ENCODE results near the gene LY86. TPM values are rescaled to one million over a fixed set of nuclear protein-coding genes. Genes with fewer than 3 reads are reported as not detected.

Gene LY86
- total and polyA plus RNA-seq, 10 of the 15 experiments (the other 5 are each of a cell fraction or from before 2014, with no cell fraction given), result 68.2 to 457 (median 128) TPM

- 68% methylated on average over 24 of the region's 26 CpGs for WGBS (ENCODE audit: insufficient coverage, insufficient replicate concordance, low lambda C conversion rate, missing lambda C conversion rate)
- CTCF ChIA-PET, result interaction anchor here (1.1 to 1.2 kb wide), 2 partner anchors 10 kb away, joined by 5 read pairs; no protein-coding TSS in a partner anchor
- TF ChIP-seq IKZF1 (conservative IDR thresholded peaks at IDR 0.05), result no peak
- no peak for TF ChIP-seq SUZ12 (IDR thresholded peaks at IDR 0.05; ENCODE audit: unreplicated experiment)
- TF ChIP-seq NKRF (conservative IDR thresholded peaks at IDR 0.05), result no peak
- no peak for TF ChIP-seq IKZF2 (IDR thresholded peaks at IDR 0.05)
- TF ChIP-seq KDM1A (IDR thresholded peaks at IDR 0.05; ENCODE audit: borderline replicate concordance), result no peak
- no peak for TF ChIP-seq SP1 (IDR thresholded peaks at IDR 0.05; ENCODE audit: low read depth, low read length)
- no peak for TF ChIP-seq CHD1 (IDR thresholded peaks at IDR 0.05; ENCODE audit: low read depth, low read length)
- TF ChIP-seq MTA2 (IDR thresholded peaks at IDR 0.05; ENCODE audit: low read depth), result no peak
- no peak for TF ChIP-seq PAX8 (IDR thresholded peaks at IDR 0.05)
- no peak for TF ChIP-seq TCF7 (IDR thresholded peaks at IDR 0.05; ENCODE audit: borderline replicate concordance)
- no peak for TF ChIP-seq ESRRA (IDR thresholded peaks at IDR 0.05; ENCODE audit: low read length)
- TF ChIP-seq SIX5 (IDR thresholded peaks at IDR 0.05; ENCODE audit: low read depth, low read length, severe bottlenecking), result no peak
- TF ChIP-seq ZNF24 (IDR thresholded peaks at IDR 0.05), result no peak
- TF ChIP-seq BMI1 (IDR thresholded peaks at IDR 0.05; ENCODE audit: borderline replicate concordance), result no peak
- no peak for TF ChIP-seq ZZZ3 (IDR thresholded peaks at IDR 0.05; ENCODE audit: control insufficient read depth, insufficient read length, low read depth)
- TF ChIP-seq NR2F1 (conservative IDR thresholded peaks at IDR 0.05), result no peak
- no peak for TF ChIP-seq NRF1 (conservative IDR thresholded peaks at IDR 0.05; ENCODE audit: low read depth, low read length)
- TF ChIP-seq CHD2 (IDR thresholded peaks at IDR 0.05; ENCODE audit: borderline replicate concordance, low read depth, low read length), result no peak
- no peak for TF ChIP-seq ZBTB33 (IDR thresholded peaks at IDR 0.05)
- TF ChIP-seq STAT3 (IDR thresholded peaks at IDR 0.05; ENCODE audit: low read depth, low read length), result no peak
- Histone ChIP-seq H3K27me3 (replicated peaks in 1 of 2; ENCODE audit: control insufficient read depth in 2 of 2, insufficient read depth in 2 of 2, low read length in 1 of 2) (no peaks in the 10 kb centered on the region), H3K4me3 (no peak overlapping the region), H3K4me2 (ENCODE audit: control insufficient read depth, insufficient read depth) (no peak overlapping the region), H3K79me2 (ENCODE audit: control insufficient read depth, insufficient read depth, low read length) (no peaks in the 10 kb centered on the region), H3K4me1 (ENCODE audit: control insufficient read depth, insufficient read depth, low read length) (peaks cover 38% of the 10 kb centered on the region), H3K27ac (ENCODE audit: control insufficient read depth, insufficient read depth) (no peak overlapping the region), H3K9ac (ENCODE audit: control insufficient read depth, insufficient read depth, low read length) (no peak overlapping the region), H3K9me3 (replicated peaks; ENCODE audit: control insufficient read depth, insufficient read depth, low read length) (peaks cover 27% of the 10 kb centered on the region; the same call in 2 of the 3 replicates), H4K20me1 (ENCODE audit: control insufficient read depth, insufficient read depth) (no peaks in the 10 kb centered on the region), H2AFZ (ENCODE audit: control insufficient read depth, low read depth, low read length) (no peak overlapping the region), H3K36me3 (ENCODE audit: control insufficient read depth in 2 of 2, insufficient read depth in 2 of 2, low read length in 1 of 2) (no peaks in the 10 kb centered on the region)
- POLR2A ChIA-PET, result no interaction called here
- BruUV-seq (replicated peaks), result no TSS peak
- SMC1A ChIA-PET (ENCODE audit: uncharacterized antibody, unreplicated experiment), result interaction anchor here (1.2 to 3.9 kb wide), 2 partner anchors 10 to 99 kb away, joined by 4 to 30 read pairs; partner anchors contain the start of gene LY86
- no peak for FAIRE-seq
- RAD21 ChIA-PET (ENCODE audit: unreplicated experiment), result interaction anchor here (1.6 to 4.1 kb wide), 2 partner anchors 10 to 98 kb away, joined by 7 to 16 read pairs; partner anchors contain the start of gene LY86
- no peak for ATAC-seq
- intact Hi-C loops (cut with micrococcal nuclease; ENCODE audit: unreplicated experiment) (loop anchor here (10.0 kb wide), 1 partner anchor 928 kb away; no protein-coding TSS in a partner anchor), in situ Hi-C loops (cut with MboI) (no loop called here)
- DNase-seq (ENCODE audit: low read depth, low spot score), result no peak
Observed at GRCh38 chr6:6686748-6687601, 98.5 kb downstream of the LY86 start.

Data from GM12878 (cell line).